GM15510 (cell line): ENCODE results near the gene HYI.

Source experiments
- POLR2A ChIP-seq: IDR thresholded peaks from 3 replicates; pipeline ENCODE4 v1.6.1; 2011; ENCODE audit warnings: borderline replicate concordance; ENCODE audit not compliant: insufficient read length; ENCODE audit errors: extremely low read depth

Gene HYI

GRCh38 chr1:43439781-43440180 lies 13.9 kb downstream of the HYI start:
- TF ChIP-seq POLR2A, result no peak

- no peak for TF ChIP-seq POLR2A
Observed at GRCh38 chr1:43438953-43439581, 14.7 kb downstream of the HYI start.

GRCh38 chr1:43438576-43438952 lies 15.2 kb downstream of the HYI start:
- no peak for TF ChIP-seq POLR2A

GRCh38 chr1:43438006-43438405 lies 15.7 kb downstream of the HYI start:
- no peak for TF ChIP-seq POLR2A

GRCh38 chr1:43437031-43437973 lies 16.4 kb downstream of the HYI start:
- no peak for TF ChIP-seq POLR2A

GRCh38 chr1:43436371-43436770 lies 17.4 kb downstream of the HYI start:
- no peak for TF ChIP-seq POLR2A

GRCh38 chr1:43435146-43436145 lies 18.3 kb downstream of the HYI start:
- no peak for TF ChIP-seq POLR2A

GRCh38 chr1:43434256-43434655 lies 19.5 kb downstream of the HYI start:
- TF ChIP-seq POLR2A, result no peak

GRCh38 chr1:43432907-43433306 lies 20.8 kb downstream of the HYI start:
- TF ChIP-seq POLR2A, result no peak

GRCh38 chr1:43432171-43432860 lies 21.4 kb downstream of the HYI start:
- TF ChIP-seq POLR2A, result no peak

GRCh38 chr1:43431676-43432075 lies 22.1 kb downstream of the HYI start:
- TF ChIP-seq POLR2A, result no peak

GRCh38 chr1:43430831-43431230 lies 22.9 kb downstream of the HYI start:
- TF ChIP-seq POLR2A, result no peak

- TF ChIP-seq POLR2A, result no peak
Observed at GRCh38 chr1:43427941-43428340, 25.8 kb downstream of the HYI start.

- TF ChIP-seq POLR2A, result no peak
Observed at GRCh38 chr1:43427524-43427923, 26.2 kb downstream of the HYI start.
